Transverse colon (tissue), 4 donors: ENCODE data around the gene INCENP.

Experiments
- CTCF ChIP-seq, 5 experiments: fragments of 200-600 bp in 3 of 5; fragments of 450-650 bp in 2 of 5; sonication (generic) in 3 of 5; IDR thresholded peaks; 1 replicate in 2 of 5; 2 replicates in 3 of 5; pipeline ENCODE4 v1.5.1; 2016 to 2017; ENCODE audit warnings: antibody characterized with exemption in 5 of 5, inconsistent platforms in 3 of 5, mild to moderate bottlenecking in 2 of 5, moderate library complexity in 1 of 5
- POLR2A ChIP-seq: fragments of 450-650 bp; IDR thresholded peaks from one replicate; pipeline ENCODE4 v1.6.1; 2016; ENCODE audit warnings: antibody characterized with exemption, mild to moderate bottlenecking, moderate library complexity
- POLR2AphosphoS5 ChIP-seq, 3 donors: sonication (generic); formaldehyde crosslinking; IDR thresholded peaks; one replicate each; pipeline ENCODE4 v1.6.1; 2016; ENCODE audit warnings: antibody characterized with exemption in 3 of 3

- TF ChIP-seq POLR2A (no peak), CTCF (IDR thresholded peaks at IDR 0.05) (no peak), POLR2AphosphoS5 (IDR thresholded peaks at IDR 0.05) (no peak)
Observed at GRCh38 chr11:62130283-62131169, 6.7 kb downstream of the INCENP start.
